A673 (cell line): ENCODE measurements around the gene CXCR3. TPM values are rescaled to one million over a fixed set of nuclear protein-coding genes. Genes with fewer than 3 reads are reported as not detected.

ENCODE experiments used
- BruUV-seq: library from RNA; stranded (reverse); fragments of 400-500 nt; replicated peaks from 2 replicates; lab custom pipeline; 2021; lab: Mats Ljungman, UMichigan
- CTCF ChIA-PET: fragments of 300-600 bp; sonication (Branson Sonifier 250); formaldehyde crosslinking; loops from one replicate; lab custom pipeline; 2022; ENCODE audit warnings: antibody characterized with exemption; lab: Charles Lee
- POLR2A ChIA-PET: fragments of 300-600 bp; sonication (Branson Sonifier 250); formaldehyde crosslinking; loops from one replicate; lab custom pipeline; 2022; ENCODE audit warnings: antibody characterized with exemption; ENCODE audit not compliant: low non-redundant PET; lab: Charles Lee
- DNase-seq: peaks from one replicate; pipeline ENCODE4 v3.0.0-alpha.2; 2015; ENCODE audit warnings: low spot score
- H3K27ac ChIP-seq: fragments of 200-600 bp; sonication (generic); 2 replicates; pipeline ENCODE4 v1.5.1; 2016; ENCODE audit warnings: mixed run types, low read depth, mild to moderate bottlenecking, mixed read lengths, antibody characterized with exemption, low read length; ENCODE audit not compliant: poor library complexity, severe bottlenecking
- H3K27me3 ChIP-seq: fragments of 200-600 bp; sonication (generic); replicated peaks from 2 replicates; pipeline ENCODE4 v1.6.1; 2017; ENCODE audit warnings: mixed run types, low read depth, mild to moderate bottlenecking, mixed read lengths, antibody characterized with exemption, low read length; ENCODE audit not compliant: insufficient read depth, poor library complexity
- H3K36me3 ChIP-seq: fragments of 200-600 bp; sonication (generic); 2 replicates; pipeline ENCODE4 v1.6.1; 2016; ENCODE audit warnings: mixed run types, mild to moderate bottlenecking, mixed read lengths, antibody characterized with exemption, low read length; ENCODE audit not compliant: insufficient read depth, poor library complexity, severe bottlenecking
- H3K4me1 ChIP-seq: fragments of 200-600 bp; sonication (generic); 2 replicates; pipeline ENCODE4 v1.6.1; 2017; ENCODE audit warnings: mixed run types, mild to moderate bottlenecking, mixed read lengths, antibody characterized with exemption, low read length; ENCODE audit not compliant: insufficient read depth, poor library complexity, severe bottlenecking
- H3K4me3 ChIP-seq: fragments of 200-600 bp; sonication (generic); 2 replicates; pipeline ENCODE4 v1.5.1; 2016; ENCODE audit warnings: low read depth, mixed run types, mild to moderate bottlenecking, mixed read lengths, low read length; ENCODE audit not compliant: poor library complexity, severe bottlenecking
- H3K9me3 ChIP-seq: fragments of 200-600 bp; sonication (generic); 2 replicates; pipeline ENCODE4 v1.6.1; 2016; ENCODE audit warnings: mixed run types, low read depth, mild to moderate bottlenecking, mixed read lengths, antibody characterized with exemption, low read length; ENCODE audit not compliant: poor library complexity, severe bottlenecking
- EZH2 ChIP-seq: fragments of 200-600 bp; sonication (generic); IDR thresholded peaks from 2 replicates; pipeline ENCODE4 v1.6.1; 2017; ENCODE audit warnings: borderline replicate concordance, low read depth, mild to moderate bottlenecking, mixed read lengths, antibody characterized with exemption, low read length; ENCODE audit not compliant: poor library complexity, severe bottlenecking
- intact Hi-C: fragments of 100-400 bp; cut with micrococcal nuclease; formaldehyde crosslinking; loops from one replicate; pipeline ENCODE4 v1.10.0; 2022; ENCODE audit not compliant: unreplicated experiment
- total RNA-seq: library from RNA; stranded (reverse); gene quantifications from 2 replicates; pipeline ENCODE4 v1.2.3, GENCODE V29; 2021
- TF ChIP-seq, protein P1 (sequence below): fragments of 300-800, 200-600 bp; sonication (generic); conservative IDR thresholded peaks from 2 replicates; pipeline ENCODE4 v1.5.1; 2017; ENCODE audit warnings: low read depth, mild to moderate bottlenecking, antibody characterized with exemption, low read length, moderate library complexity, mixed read lengths

CXCR3 gene
- total RNA-seq, 1 experiment from 2014 or later, result not detected

DNA sequence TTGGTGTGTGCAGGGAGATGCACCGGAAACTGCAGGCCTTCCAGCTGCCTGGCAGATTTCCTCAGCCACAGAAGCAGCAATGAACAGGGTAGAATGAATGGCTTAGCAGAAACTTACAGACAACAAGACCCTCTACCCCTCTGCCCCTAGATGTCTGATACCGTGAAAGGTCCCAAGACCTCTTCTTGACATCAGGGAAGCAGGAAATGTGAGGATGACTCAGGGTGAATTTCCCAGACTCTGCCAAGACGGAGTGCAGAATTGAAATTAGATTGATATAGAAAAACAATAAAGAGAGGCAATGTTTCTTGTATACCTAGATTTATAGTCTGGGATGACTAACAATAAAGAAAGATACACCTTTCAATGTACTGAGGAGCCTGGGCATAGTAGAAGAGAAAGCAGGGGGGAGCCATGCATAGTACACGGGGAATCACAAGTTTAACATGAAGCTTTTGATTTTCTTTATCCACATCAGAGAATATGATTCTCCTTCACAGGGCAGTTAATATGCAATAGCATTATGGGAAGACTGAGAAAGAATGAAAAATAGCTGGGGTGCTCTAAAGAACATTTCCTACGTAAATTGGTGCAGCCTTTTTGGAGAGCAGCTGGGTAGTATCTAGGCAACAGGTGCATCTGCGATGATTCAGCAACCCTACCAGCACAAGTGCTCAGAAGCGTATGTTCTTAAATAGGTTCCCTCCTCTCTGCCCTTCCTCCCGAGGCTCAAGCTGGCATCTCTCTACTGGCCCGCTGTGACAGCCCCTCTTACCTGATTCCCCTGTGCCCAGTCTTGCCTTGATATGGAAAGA, 18.3 kb upstream of the CXCR3 start:
- no peaks in the 10 kb centered on the region for H3K27me3 ChIP-seq
- no peak for DNase-seq
- no TSS peak for BruUV-seq
- CTCF ChIA-PET, result no interaction called here
- H3K4me3 ChIP-seq, result no peak overlapping the region
- POLR2A ChIA-PET, result no interaction called here
- intact Hi-C loops, result no loop called here
- H3K27ac ChIP-seq, result no peak overlapping the region
- no peaks in the 10 kb centered on the region for H3K4me1 ChIP-seq
- no peaks in the 10 kb centered on the region for H3K9me3 ChIP-seq
- H3K36me3 ChIP-seq, result no peaks in the 10 kb centered on the region
- TF ChIP-seq, protein P1, sequence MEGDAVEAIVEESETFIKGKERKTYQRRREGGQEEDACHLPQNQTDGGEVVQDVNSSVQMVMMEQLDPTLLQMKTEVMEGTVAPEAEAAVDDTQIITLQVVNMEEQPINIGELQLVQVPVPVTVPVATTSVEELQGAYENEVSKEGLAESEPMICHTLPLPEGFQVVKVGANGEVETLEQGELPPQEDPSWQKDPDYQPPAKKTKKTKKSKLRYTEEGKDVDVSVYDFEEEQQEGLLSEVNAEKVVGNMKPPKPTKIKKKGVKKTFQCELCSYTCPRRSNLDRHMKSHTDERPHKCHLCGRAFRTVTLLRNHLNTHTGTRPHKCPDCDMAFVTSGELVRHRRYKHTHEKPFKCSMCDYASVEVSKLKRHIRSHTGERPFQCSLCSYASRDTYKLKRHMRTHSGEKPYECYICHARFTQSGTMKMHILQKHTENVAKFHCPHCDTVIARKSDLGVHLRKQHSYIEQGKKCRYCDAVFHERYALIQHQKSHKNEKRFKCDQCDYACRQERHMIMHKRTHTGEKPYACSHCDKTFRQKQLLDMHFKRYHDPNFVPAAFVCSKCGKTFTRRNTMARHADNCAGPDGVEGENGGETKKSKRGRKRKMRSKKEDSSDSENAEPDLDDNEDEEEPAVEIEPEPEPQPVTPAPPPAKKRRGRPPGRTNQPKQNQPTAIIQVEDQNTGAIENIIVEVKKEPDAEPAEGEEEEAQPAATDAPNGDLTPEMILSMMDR, result no peak
- TF ChIP-seq EZH2, result no peak

DNA sequence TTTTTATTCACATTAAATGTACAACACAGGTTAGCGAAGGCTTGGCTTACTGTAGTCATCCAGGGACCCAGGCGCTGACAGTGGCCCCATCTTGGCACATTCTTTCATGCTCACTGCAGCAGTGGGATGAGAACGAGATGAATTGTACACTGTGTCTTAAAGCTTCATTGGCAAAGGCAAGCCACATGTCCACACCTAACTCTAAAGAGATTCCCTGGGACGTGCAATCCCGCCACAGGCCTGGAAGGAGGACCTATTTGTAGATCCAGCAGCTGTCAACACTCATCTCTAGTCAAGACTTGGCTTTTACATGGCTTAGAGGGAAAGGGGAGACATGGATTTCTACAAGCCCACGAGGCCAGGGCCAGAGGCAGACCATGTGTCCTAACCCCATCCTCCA, 16.1 kb upstream of the CXCR3 start:
- Histone ChIP-seq H3K9me3 (no peaks in the 10 kb centered on the region), H3K4me1 (no peaks in the 10 kb centered on the region), H3K36me3 (no peaks in the 10 kb centered on the region), H3K4me3 (no peak overlapping the region), H3K27me3 (no peaks in the 10 kb centered on the region), H3K27ac (no peak overlapping the region)
- intact Hi-C loops, result no loop called here
- CTCF ChIA-PET, result no interaction called here
- POLR2A ChIA-PET, result no interaction called here
- TF ChIP-seq, protein P1, result no peak
- no peak for TF ChIP-seq EZH2
- BruUV-seq, result no TSS peak
- no peak for DNase-seq

DNA sequence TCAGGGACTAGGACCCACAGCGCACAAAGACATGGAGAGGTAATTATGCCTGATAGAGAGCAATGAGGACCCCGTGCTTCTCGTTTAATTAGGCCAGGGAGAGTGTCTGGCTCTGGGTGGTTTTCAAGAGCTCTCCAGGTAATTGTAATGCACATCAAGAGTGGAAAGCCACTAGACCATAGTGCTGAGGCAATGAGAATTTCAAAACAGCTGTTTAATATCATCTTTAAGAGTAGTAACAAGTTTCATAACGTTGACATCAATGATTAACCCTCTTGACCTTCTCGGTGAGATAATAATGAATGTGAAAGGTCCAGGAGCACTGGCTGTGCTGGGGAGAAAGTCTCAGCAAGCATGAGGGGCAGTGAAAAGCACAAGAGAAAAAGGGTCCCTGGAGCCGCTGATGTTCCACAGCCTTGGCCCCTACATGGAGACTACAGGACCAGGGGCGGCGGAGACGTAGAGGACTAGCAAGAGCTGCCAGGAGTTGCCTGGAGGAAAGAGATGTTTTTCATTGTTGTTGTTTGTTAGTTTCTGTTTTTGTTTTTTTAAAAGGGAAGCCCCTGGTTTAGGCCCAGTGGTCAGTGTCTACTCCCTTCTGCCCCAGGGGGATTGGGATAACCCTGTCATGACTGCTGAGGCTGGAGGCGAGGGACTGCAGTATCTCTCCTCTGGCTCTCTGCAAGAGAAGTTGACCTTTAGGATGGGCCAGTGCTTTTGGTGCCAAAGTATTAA, 14.8 kb upstream of the CXCR3 start:
- H3K4me1 ChIP-seq, result no peaks in the 10 kb centered on the region
- intact Hi-C loops, result no loop called here
- ChIA-PET POLR2A (no interaction called here), CTCF (no interaction called here)
- no peaks in the 10 kb centered on the region for H3K36me3 ChIP-seq
- DNase-seq, result no peak
- H3K27me3 ChIP-seq, result no peaks in the 10 kb centered on the region
- H3K9me3 ChIP-seq, result no peaks in the 10 kb centered on the region
- no peak overlapping the region for H3K4me3 ChIP-seq
- BruUV-seq, result no TSS peak
- no peak overlapping the region for H3K27ac ChIP-seq
- no peak for TF ChIP-seq EZH2
- TF ChIP-seq, protein P1, result no peak
